ENCODE results near the gene PAPLN. TPM values are rescaled to one million over a fixed set of nuclear protein-coding genes. Genes with fewer than 3 reads are reported as not detected.

PAPLN gene
- total RNA-seq, 1 donor from 2014 or later: 4.1 TPM

DNA sequence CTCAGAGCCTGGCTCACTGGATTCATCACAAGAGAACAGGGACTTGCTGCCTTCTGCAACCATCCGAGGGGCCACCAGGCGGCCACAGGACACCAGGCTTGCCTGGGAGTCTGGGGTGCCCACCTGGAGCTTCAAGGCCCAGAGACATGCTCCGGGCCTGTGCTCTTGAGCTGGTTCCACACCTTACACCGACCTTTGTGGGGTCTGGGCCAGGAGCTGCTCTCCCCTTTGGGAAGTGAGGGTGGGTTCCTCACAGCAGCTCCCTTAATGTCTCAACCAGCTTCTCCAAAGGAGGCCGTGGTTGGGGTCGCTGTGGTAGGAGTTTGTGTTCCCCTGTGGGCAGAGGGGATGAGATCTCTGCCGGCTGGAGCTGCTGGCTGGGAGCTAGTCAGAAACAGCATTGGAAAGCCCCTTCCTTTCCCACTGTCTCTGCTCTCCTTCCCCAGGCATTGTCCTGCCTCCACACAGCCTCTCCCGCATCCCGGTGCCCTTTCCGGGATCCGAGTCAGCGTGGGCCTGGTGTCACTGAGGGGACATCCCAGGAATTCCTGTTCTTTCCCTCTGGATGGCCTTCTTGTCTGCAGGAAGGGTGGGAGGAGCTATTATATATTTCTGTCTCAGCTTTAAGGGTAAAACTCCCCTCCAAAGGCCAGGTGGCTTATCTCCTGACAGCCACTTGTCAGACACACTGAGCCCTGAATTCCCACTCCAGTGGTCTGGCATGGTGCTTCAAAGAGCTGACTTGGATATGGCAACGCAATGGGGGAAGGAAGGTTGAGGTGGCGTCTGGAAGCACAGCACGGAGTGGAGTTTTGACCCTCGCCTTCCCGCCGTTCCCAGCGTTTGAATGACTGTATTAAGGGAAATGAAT lies 5.1 kb upstream of the PAPLN start:
- Mint-ChIP-seq H3K9me3 (no peaks in the 10 kb centered on the region), H3K4me3 (no peak overlapping the region), H3K27ac (ENCODE audit: unreplicated experiment) (no peak overlapping the region), H3K36me3 (ENCODE audit: low read depth) (peaks cover 2% of the 10 kb centered on the region), H3K27me3 (ENCODE audit: low read depth) (peaks cover 37% of the 10 kb centered on the region), H3K4me1 (peaks cover 38% of the 10 kb centered on the region)
- no peak for DNase-seq (ENCODE audit: low read depth, low spot score)
- TF ChIP-seq, protein P1, sequence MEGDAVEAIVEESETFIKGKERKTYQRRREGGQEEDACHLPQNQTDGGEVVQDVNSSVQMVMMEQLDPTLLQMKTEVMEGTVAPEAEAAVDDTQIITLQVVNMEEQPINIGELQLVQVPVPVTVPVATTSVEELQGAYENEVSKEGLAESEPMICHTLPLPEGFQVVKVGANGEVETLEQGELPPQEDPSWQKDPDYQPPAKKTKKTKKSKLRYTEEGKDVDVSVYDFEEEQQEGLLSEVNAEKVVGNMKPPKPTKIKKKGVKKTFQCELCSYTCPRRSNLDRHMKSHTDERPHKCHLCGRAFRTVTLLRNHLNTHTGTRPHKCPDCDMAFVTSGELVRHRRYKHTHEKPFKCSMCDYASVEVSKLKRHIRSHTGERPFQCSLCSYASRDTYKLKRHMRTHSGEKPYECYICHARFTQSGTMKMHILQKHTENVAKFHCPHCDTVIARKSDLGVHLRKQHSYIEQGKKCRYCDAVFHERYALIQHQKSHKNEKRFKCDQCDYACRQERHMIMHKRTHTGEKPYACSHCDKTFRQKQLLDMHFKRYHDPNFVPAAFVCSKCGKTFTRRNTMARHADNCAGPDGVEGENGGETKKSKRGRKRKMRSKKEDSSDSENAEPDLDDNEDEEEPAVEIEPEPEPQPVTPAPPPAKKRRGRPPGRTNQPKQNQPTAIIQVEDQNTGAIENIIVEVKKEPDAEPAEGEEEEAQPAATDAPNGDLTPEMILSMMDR (conservative IDR thresholded peaks at IDR 0.05): peak; percentile 44

DNA sequence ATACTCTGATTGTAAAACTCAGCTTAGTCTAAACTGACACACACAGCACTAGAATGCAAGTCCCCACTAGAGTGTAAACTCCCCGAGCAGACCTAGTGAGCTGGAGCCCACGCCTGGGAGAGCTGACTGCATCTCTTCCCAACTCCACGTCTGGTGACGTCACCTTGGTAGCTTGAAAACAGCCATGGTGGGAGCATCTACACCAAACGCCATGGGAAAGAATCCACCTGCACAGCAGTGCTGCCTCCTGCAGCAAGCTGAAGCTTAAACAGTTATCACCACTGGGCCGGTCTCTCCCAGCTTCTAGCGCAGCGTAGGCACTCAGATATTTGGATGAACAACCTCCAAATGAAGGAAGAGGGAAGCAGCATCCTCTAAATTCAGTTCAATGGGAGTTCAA lies 4.3 kb upstream of the PAPLN start:
- H3K4me1 Mint-ChIP-seq: peaks cover 38% of the 10 kb centered on the region
- no peak overlapping the region for H3K4me3 Mint-ChIP-seq
- H3K36me3 Mint-ChIP-seq (ENCODE audit: low read depth): peaks cover 2% of the 10 kb centered on the region
- no peak overlapping the region for H3K27ac Mint-ChIP-seq (ENCODE audit: unreplicated experiment)
- TF ChIP-seq, protein P1 (conservative IDR thresholded peaks at IDR 0.05): no peak
- peaks cover 38% of the 10 kb centered on the region for H3K27me3 Mint-ChIP-seq (ENCODE audit: low read depth)
- no peaks in the 10 kb centered on the region for H3K9me3 Mint-ChIP-seq
- DNase-seq (ENCODE audit: low read depth, low spot score): no peak

DNA sequence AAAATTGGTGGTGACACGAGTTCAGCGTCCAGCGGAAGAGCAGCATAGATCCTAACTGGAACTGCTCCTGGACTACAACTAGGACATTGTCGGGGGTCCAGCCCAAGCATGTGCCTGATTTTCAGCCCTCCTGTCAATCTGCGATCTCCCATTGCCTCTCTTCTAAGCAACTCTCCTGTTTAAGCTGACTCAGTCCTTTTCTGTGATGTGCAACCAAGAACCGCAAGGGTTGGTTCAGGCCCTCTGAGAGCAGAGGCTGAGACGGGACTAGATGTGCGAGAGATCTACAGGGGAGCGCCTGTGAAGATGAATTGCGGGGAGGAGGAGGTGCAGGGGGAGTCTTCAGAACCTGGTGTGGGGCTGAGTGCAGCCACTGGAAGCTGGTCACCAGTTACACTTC lies 3.7 kb upstream of the PAPLN start:
- TF ChIP-seq, protein P1 (conservative IDR thresholded peaks at IDR 0.05): no peak
- no peak for DNase-seq (ENCODE audit: low read depth, low spot score)
- Mint-ChIP-seq H3K27ac (ENCODE audit: unreplicated experiment) (no peak overlapping the region), H3K27me3 (ENCODE audit: low read depth) (peaks cover 43% of the 10 kb centered on the region), H3K4me1 (peaks cover 39% of the 10 kb centered on the region), H3K9me3 (no peaks in the 10 kb centered on the region), H3K36me3 (ENCODE audit: low read depth) (peaks cover 2% of the 10 kb centered on the region), H3K4me3 (peak overlapping the region; percentile 63)

DNA sequence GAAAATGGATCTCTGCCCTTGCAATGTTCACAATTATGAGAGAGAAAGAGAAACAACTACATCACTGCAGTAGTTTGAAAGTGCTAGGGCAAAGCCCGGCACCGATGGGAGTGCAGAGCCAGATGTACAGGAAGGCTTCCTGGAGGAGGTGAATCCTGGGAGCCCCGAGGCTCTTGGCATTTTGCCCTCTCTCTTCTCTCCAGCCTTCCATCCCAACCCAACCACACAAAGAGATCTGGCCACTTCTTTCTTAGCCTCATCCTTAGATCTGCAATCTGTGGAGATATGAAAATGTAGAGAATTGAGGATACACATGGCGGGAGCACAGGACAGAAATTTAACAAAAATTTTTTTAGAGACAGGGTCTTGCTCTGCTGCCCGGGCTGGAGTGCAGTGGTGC lies 3.3 kb upstream of the PAPLN start:
- Mint-ChIP-seq H3K36me3 (ENCODE audit: low read depth) (peaks cover 2% of the 10 kb centered on the region), H3K4me1 (peaks cover 43% of the 10 kb centered on the region), H3K27ac (ENCODE audit: unreplicated experiment) (no peak overlapping the region), H3K4me3 (peak overlapping the region; percentile 63), H3K9me3 (no peaks in the 10 kb centered on the region), H3K27me3 (ENCODE audit: low read depth) (peaks cover 48% of the 10 kb centered on the region)
- TF ChIP-seq, protein P1 (conservative IDR thresholded peaks at IDR 0.05): no peak
- no peak for DNase-seq (ENCODE audit: low read depth, low spot score)

DNA sequence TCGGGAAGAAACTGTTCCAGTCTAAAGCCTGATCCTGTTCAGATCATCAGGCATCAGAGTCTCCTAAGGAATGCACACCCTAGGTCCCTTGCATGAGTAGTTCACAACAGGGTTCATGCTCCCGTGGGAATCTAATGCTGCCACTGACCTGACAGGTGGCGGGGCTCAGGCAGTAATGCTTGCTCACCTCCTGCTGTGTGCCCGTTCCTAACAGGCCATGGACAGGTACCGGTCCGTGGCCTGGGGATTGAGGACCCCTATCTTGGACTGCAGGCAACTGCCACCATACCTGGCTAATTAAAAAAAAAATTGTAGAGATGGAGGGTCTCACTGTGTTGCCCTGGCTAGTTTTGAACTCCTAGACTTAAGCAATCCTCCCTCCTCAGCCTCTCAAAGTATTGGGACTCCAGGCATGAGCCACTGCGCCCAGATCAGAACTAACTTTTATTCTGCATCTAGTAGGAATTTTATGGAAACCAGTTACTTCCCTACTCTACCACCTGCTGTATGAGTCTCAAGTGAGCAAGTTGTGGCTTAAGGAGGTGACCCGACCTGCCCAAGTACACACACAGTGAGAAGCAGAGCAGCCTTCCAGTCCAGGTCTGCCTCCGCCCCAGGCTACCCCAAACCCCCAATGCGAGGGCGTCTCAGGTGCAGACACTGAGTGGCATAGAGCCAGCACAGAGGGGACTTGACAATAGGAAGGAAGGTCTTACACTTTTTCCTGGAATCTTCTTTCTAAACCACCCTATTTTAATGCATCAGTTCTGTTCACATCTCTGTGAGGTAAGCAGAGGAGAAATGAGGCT lies 2.5 kb upstream of the PAPLN start:
- Mint-ChIP-seq H3K4me3 (peak overlapping the region; percentile 72), H3K36me3 (ENCODE audit: low read depth) (peaks cover 2% of the 10 kb centered on the region), H3K9me3 (no peaks in the 10 kb centered on the region), H3K27ac (ENCODE audit: unreplicated experiment) (peak overlapping the region; percentile 50), H3K27me3 (ENCODE audit: low read depth) (peaks cover 55% of the 10 kb centered on the region), H3K4me1 (peaks cover 49% of the 10 kb centered on the region)
- TF ChIP-seq, protein P1 (conservative IDR thresholded peaks at IDR 0.05): no peak
- DNase-seq (ENCODE audit: low read depth, low spot score): no peak
